Measurements from ENCODE around the gene ENTHD1.
A peak's percentile ranks its signal among the peaks of the same experiment; 100 is the strongest.
"Not testable (repeated sequence)": the region's sequence is repeated elsewhere in the genome, so short reads cannot be mapped to it uniquely, and the experiment has no call there.

The ENTHD1 gene

DNA sequence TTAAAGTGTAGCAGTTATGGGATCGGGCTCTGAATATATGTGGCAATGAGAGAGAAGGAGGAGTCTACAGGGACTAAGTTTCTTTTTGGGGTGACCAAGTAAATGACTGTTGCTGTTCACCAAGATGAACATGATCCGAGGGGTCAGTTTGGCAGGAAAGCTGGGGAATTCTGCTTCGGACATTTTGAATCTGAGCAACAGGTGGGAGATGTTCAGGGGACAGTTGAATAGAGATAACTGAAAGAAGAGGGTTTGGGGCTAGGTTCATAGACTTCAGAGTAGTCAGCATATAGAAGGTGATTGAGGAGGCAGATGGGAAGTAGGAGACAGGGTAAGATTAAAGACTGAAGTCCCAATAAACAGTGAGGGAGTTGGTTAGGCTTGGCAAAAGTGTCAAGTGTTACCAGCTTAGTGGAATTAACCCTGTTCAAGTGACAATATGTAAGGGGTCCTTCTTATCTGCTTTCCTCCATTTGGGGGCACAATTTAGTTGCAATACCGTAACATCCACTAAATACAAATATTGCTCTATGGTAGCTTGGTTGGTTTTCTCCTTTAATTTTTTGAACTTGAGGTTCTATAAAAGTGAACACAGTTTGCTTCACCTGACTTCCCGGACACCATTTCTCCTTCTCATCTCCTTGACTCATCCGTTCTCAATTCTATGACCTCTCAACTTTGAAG lies 2.9 kb upstream of the ENTHD1 start:
- DNase-seq, result no peak

DNA sequence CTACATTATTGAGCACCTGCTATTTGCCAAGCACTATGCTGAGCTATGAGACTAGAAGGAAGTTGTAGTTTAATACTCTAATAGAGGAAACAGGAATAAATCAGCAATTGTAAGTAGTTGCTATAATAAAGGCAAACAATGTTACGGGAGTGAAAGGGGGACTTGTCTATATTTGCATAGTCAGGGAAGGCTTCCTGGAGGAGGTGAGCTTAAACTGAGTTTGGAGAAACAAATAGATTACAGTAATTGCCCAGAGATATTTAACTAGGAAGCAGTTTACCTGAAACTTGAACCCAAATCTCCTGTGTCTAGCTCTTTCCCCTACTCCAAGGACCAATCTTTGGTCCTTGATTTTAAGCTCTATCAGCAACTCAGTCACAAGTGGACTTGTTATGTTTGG lies 2.1 kb upstream of the ENTHD1 start:
- no peak for DNase-seq

GRCh38 chr22:39894554-39895092 lies 1.1 kb upstream of the ENTHD1 start:
- DNase-seq, result no peak

GRCh38 chr22:39889924-39890323 lies 3.6 kb downstream of the ENTHD1 start:
- DNase-seq, result not testable (repeated sequence)

GRCh38 chr22:39883057-39883456 lies 10.5 kb downstream of the ENTHD1 start:
- no peak for DNase-seq

- no peak for DNase-seq
Observed at GRCh38 chr22:39880722-39881121, 12.8 kb downstream of the ENTHD1 start.

DNA sequence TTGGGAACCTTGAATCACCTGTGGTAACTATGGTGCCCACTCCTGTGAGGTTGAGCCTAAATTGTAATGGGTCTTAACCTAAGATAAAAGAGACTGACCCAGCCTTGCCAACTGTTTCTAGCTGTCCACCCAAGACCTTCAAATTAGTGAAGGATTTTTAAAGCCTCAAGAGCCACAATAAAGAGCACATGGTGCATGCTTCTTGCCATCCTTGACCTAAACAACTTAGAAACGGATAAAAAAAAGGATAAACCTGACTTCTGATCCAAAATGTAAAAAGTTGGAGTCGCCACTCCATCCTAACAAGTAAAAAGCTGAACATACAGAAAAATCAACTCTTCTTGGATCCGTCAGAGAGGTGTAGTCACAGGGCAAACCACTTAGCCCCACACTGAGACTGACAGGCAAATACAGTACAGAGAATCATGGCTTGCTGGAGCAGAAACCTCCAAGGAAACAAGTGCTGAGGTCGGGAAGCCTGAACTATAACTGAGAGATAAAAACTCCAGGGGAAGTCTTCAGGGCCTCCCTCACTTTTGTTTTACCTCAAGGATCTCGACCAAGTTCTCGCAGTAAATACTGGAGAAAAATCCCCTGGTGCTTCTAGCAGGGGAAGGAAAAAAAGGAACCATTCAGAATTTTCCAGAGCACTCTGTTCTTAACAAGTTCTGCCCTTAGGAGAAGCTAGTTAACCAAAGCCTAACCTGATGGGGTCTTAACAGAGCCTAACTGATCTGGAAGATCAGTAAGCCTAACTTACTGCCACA lies 16.3 kb downstream of the ENTHD1 start:
- DNase-seq, result no peak

DNA sequence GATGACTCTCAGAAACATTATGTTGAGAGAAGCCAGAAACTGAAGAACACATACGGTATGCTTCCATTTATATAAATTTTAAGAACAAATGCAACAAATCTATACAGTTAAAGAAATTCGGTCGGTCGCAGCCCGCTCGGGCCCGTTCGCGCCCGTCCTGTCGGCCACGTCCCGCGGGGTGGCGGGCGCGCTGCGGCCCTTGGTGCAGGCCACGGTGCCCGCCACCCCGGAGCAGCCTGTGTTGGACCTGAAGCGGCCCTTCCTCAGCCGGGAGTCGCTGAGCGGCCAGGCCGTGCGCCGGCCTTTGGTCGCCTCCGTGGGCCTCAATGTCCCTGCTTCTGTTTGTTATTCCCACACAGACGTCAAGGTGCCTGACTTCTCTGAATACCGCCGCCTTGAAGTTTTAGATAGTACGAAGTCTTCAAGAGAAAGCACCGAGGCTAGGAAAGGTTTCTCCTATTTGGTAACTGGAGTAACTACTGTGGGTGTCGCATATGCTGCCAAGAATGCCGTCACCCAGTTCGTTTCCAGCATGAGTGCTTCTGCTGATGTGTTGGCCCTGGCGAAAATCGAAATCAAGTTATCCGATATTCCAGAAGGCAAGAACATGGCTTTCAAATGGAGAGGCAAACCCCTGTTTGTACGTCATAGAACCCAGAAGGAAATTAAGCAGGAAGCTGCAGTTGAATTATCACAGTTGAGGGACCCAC lies 18.2 kb downstream of the ENTHD1 start:
- DNase-seq, result not testable (repeated sequence)

DNA sequence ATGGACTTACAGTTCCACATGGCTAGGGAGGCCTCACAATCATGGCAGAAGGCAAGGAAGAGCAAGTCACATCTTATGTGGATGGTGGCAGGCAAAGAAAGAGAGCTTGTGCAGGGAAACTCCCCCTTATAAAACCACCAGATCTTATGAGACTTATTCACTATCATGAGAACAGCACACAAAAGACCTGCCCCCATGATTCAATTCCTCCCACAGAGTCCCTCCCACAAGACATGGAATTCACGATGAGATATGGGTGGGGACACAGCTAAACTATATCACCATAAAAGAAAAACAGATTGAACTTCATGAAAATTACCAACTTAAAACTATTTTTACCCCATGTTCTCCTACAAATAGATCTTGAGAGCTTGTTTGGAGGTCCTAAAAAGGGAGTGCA lies 19.6 kb downstream of the ENTHD1 start:
- peak; percentile 10 for DNase-seq

GRCh38 chr22:39872548-39872947 lies 21.0 kb downstream of the ENTHD1 start:
- no peak for DNase-seq

DNA sequence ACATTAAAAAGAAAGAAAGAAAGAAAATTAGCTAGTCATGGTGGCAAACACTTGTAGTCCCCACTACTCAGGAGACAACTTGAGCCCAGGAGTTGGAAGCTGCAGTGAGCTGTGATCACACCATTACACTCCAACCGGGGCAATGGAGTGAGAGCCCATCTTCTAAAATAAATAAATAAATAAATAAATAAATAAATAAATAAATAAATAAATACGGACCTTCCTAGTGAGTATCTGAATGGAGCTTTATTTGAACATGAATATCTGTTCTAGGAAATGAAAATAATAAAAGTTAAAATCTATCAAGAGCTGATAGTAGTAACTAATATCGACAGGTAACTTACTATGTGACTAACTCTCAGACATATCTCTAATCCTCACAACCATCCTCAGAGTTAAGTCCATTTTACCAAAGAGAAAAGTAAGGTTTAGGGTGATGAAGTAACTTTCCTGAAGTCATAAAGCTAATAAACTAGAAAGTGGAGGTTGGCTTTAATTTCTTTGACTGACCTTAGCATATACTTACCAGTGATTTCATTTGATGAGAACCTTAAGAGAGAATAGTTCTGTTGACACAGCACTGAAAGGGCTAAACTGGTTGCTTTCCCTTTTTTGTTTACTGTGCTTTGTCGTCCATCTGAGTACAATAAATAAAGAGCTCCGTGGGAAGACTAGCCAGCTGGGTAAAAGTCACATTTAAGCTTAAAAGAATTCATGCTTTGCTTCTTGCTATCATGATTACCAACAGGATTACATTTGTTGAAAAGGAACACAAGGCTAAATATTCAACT lies 22.4 kb downstream of the ENTHD1 start:
- no peak for DNase-seq

DNA sequence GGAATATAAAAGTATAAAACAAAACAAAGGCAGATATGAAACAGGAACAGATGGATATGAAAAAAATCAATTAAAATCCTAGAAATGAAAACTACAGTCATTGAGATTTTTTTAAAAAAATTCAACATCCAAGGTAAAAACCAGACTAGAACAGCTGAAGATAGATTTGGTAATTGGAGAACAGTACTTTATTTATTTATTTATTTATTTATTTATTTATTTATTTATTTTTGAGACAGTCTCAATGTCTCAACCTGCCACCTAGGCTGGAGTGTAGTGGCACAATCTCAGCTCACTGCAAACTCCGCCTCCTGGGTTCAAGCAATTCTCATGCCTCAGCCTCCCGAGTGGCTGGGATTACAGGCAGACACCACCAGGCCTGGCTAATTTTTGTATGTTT lies 23.8 kb downstream of the ENTHD1 start:
- DNase-seq, result not testable (repeated sequence)

DNA sequence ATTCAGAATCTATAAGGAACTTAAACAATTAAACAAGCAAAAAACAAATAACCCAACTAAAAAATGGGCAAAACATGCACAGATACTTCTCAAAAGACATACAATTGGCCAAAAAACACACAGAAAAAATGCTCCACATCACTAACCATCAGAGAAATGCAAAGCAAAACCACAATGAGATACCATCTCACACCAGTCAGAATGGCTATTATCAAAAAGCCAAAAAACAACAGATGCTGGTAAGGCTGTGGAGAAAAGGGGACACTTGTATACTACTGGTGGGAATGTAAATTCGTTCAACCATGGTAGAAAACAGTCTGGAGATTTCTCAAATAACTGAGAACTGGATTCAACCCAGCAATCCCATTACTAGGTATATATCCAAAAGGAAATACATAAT lies 24.8 kb downstream of the ENTHD1 start:
- DNase-seq, result no peak

DNA sequence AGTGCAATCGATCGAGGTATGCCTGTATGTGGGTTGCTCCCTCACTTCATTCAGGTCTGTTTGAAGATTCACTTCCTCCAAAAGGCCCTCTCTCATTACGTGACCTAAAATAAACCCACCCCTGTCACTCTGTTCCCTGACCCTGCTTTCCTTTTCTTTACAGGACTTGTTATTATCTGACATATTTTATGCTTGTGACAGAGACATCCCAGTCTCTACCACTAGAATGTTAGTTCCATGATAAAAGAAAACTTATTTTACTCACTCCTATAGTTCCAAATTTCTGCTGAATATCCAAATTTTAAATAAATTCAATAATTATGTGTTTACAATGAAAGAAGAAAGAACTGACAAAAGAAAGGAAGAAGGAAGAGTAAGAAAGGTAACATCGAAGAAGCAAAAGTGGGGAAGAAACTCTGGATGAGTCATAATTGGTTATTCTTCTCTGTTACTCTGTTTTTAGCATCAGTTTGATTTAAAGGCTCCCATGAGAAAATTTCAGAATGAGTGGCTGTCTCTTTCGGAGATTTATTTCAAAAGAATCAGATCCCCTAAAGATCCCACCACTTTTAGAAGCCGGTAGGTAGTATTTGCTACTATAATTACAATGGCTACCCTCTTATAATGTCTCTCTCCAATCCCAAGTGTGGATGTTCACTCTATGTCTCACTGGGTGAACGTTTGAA lies 33.5 kb downstream of the ENTHD1 start:
- DNase-seq, result no peak

DNA sequence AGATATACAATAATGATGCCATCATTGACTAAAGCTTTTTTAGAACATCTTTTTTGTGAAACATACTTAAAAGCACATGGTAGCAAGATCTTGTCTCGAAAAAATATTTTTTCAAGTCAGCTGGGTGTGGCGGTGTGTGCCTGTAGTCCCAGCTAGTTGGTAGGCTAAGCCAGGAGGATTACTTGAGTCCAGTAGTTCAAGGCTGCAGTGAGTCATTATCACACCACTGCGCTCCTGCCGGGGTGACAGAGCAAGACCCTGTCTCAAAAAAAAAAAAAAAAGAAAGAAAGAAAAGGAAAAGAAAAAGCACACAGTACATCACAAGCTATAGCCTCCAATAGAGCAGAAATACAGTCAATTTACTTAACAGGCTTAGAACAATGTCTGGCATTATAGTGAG lies 37.0 kb downstream of the ENTHD1 start:
- DNase-seq, result no peak

- no peak for DNase-seq
Observed at GRCh38 chr22:39852799-39853198, 40.8 kb downstream of the ENTHD1 start.

- no peak for DNase-seq
Observed at GRCh38 chr22:39851606-39852315, 41.8 kb downstream of the ENTHD1 start.

GRCh38 chr22:39847477-39847876 lies 46.1 kb downstream of the ENTHD1 start:
- DNase-seq, result no peak

GRCh38 chr22:39846539-39846938 lies 47.0 kb downstream of the ENTHD1 start:
- not testable (repeated sequence) for DNase-seq

DNA sequence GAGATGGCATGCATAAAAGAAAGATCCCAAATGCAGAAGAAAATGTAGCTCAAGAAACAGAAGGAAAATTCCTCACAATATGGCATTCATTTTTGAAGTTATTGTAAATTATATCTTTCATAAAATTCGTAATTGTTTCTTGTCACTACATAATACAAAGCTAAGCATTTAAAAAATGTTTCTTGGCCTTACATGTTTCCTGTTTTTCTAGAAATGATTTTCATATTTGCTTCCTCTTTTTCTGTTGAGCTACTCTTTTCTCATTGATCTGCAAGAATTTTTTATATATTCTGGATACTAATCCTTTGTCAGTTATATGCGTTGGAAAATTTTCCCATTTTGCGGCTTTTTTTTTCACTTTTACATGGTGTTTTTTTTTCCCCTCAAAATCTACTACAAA lies 48.0 kb downstream of the ENTHD1 start:
- DNase-seq, result no peak

DNA sequence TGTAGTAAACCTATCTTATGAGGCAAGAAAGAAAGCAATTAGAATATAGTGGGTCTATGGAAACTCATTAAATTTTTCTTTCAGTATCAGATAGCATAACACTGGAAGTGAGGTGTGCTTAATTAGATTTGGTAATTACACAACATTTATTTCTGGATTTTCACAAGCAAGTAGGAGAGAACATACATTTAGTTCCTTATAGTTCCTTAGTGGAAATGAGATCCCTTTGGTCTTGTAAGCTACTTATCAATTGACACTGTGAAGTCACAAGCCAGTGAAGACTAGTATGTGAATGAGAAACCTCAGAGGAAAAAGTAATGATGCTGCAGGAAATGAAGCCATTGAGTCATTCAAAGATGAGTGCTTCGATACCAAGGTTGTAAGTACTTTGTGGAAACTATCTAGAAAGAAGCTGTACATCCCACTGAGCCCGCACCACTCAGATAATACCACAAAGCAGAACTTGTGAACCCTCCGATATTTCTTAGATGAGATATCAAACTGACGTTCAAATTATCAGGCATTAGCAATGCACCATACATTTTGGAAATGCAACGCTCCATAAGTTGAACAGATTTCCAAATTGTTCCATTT lies 53.5 kb downstream of the ENTHD1 start:
- DNase-seq, result peak; percentile 25 to 35

Measured in activated CD4-positive, alpha-beta T cell treated with anti-CD3 and anti-CD28 coated beads, Interleukin-2, amount 50 U/mL, for 4 hours (primary cell).